GM21576 (cell line): ENCODE results near the gene C9orf78.

Source experiments
- ATAC-seq: cut with Tn5 transposase; IDR thresholded peaks from one replicate; pipeline ENCODE4 v1.9.1; 2021; ENCODE audit warnings: mild to moderate bottlenecking, moderate library complexity; ENCODE audit not compliant: unreplicated experiment

Gene C9orf78

GRCh38 chr9:129778469-129778868, 56.6 kb downstream of the C9orf78 start:
- ATAC-seq, result no peak

GRCh38 chr9:129777769-129778130, 57.3 kb downstream of the C9orf78 start:
- ATAC-seq, result no peak
